Heart left ventricle (tissue), 16 donors: ENCODE results near the gene TECR. TPM values are rescaled to one million over a fixed set of nuclear protein-coding genes. Genes with fewer than 3 reads are reported as not detected.

ENCODE experiments used
- ATAC-seq, 4 donors: fragments of 200-7000 bp; cut with Tn5 transposase; one replicate each; pipeline ENCODE4 v1.9.1; 2020 to 2022; ENCODE audit warnings: moderate library complexity in 4 of 4, mild to moderate bottlenecking in 3 of 4, moderate number of reproducible peaks in 1 of 4
- DNase-seq, 5 donors: peaks; one replicate each; pipeline ENCODE4 v3.0.0-alpha.2; 2020
- H3K27ac ChIP-seq, 12 donors: fragments of 200-600 bp; sonication (generic) in 4 of 12; one replicate each; pipeline versions ENCODE4 v1.5.0 to v1.8.0; 2016 to 2022; ENCODE audit warnings: mild to moderate bottlenecking in 2 of 12
- H3K27me3 ChIP-seq, 9 donors: fragments of 200-600 bp; sonication (generic) in 2 of 9; one replicate each; pipeline versions ENCODE4 v1.5.1 to v1.8.0; 2016 to 2022; ENCODE audit warnings: mild to moderate bottlenecking in 3 of 9
- H3K36me3 ChIP-seq, 9 donors: fragments of 200-600 bp; sonication (generic) in 2 of 9; one replicate each; pipeline versions ENCODE4 v1.5.0 to v1.8.0; 2018 to 2022; ENCODE audit warnings: mild to moderate bottlenecking in 2 of 9
- H3K4me1 ChIP-seq, 12 donors: fragments of 200-600 bp; sonication (generic) in 4 of 12; one replicate each; pipeline versions ENCODE4 v1.5.0 to v1.8.0; 2016 to 2022; ENCODE audit warnings: mild to moderate bottlenecking in 3 of 12
- H3K4me3 ChIP-seq, 12 donors: fragments of 200-600 bp; sonication (generic) in 4 of 12; one replicate each; pipeline versions ENCODE4 v1.5.0 to v1.8.0; 2017 to 2022; ENCODE audit warnings: mild to moderate bottlenecking in 9 of 12, moderate library complexity in 4 of 12
- H3K9me3 ChIP-seq, 12 donors: fragments of 200-600 bp; sonication (generic) in 4 of 12; one replicate each; pipeline versions ENCODE4 v1.5.0 to v1.8.0; 2016 to 2022; ENCODE audit warnings: mild to moderate bottlenecking in 1 of 12
- CTCF ChIP-seq, 12 donors: fragments of 200-600 bp; sonication (generic) in 4 of 12; IDR thresholded peaks; one replicate each; pipeline versions ENCODE4 v1.5.0 to v1.8.0; 2018 to 2022; ENCODE audit warnings: antibody characterized with exemption in 12 of 12, mild to moderate bottlenecking in 5 of 12
- POLR2A ChIP-seq, 2 donors: fragments of 450-650 bp; IDR thresholded peaks; one replicate each; pipeline ENCODE4 v1.6.1; 2017; ENCODE audit warnings: antibody characterized with exemption in 2 of 2, mild to moderate bottlenecking in 2 of 2, moderate library complexity in 2 of 2
- WGBS, 4 donors: extraction: QIAGEN DNeasy Blood & Tissue Kit in 2 of 4; methylation state at CpG; one replicate each; pipeline versions ENCODE4 v1.1.5 to v1.1.7; 2013 to 2018; 5-methylcytosine and 5-hydroxymethylcytosine counted together
- intact Hi-C, 10 donors: fragments of 100-400 bp; cut with DNase I; formaldehyde crosslinking; loops; one replicate each; pipeline versions ENCODE4 v1.11.1 to v1.14.2; 2022
- polyA plus RNA-seq, 2 donors: library from polyadenylated mRNA; stranded (reverse); fragments of 200-250 nt; gene quantifications; one replicate each; pipeline ENCODE4 v1.2.3, GENCODE V29; 2013
- total RNA-seq, 9 donors: library from RNA; depleted of rRNA in 2 of 9; stranded (reverse); fragments of >200 nt in 2 of 9; fragmentation: NEBNext Ultra II Directional in 3 of 9; extraction: Animal tissue kit (Norgen Biotek cat#: 25700) in 3 of 9; gene quantifications; one replicate each; pipeline versions ENCODE4 v1.1.0 to v1.2.4, GENCODE V29; 2016 to 2023
- donor health status: ischemic (EF 13 %, LVEDD 7.1; RV severe dilation, severe dysfunction).
- donor health status: healthy with polysubstance abuse.
- donor health status: DM: no; HTN: yes; CAD: no.
- donor health status: DM: no; HTN: no; CAD: no.
- donor health status: ischemic (EF 25% LVEDD 6.9; RV normal size, moderate dysfunction).
- donor health status: ischemic (EF 25% LVEDD 5.7; RV mildly dilated, moderate dysfunction).
- donor health status: healthy.
- donor health status: DM: yes; HTN: yes; CAD: no.
- donor health status: ischemic (EF 35%, LVEDD 5.7; RV mildly dilated, moderate dysfunction).
- donor health status: nonischemic (EF 11% LVEDD 7.7; RV severe dilation, severe dysfunction).
- donor health status: DM: yes; HTN: yes; CAD: no.
- donor health status: PGD.
- donor health status: ischemic (EF 29% LVEDD 5.4; RV normal size, mild dysfunction).
- donor health status: nonischemic (EF 23%, LVEDD 6.1; RV moderate dilation, normal function).

TECR gene
- total and polyA plus RNA-seq, 11 donors = 48.1 to 102 (median 71.7) TPM

- Histone ChIP-seq H3K4me3 (no peak overlapping the region), H3K36me3 (peaks cover 0 to 14% (median 5%) of the 10 kb centered on the region in 9 donors), H3K27ac (no peak overlapping the region), H3K9me3 (no peaks in the 10 kb centered on the region), H3K27me3 (no peaks in the 10 kb centered on the region), H3K4me1 (peaks cover 0 to 36% (median 18%) of the 10 kb centered on the region in 12 donors)
- DNase-seq (no peak), ATAC-seq (no peak)
- TF ChIP-seq CTCF (IDR thresholded peaks at IDR 0.05) = no peak
- intact Hi-C loops = no loop called here
- WGBS, 4 donors = 71 to 81% (median 75%) methylated on average over 4 to 5 of the region's 5 CpGs
Measured at GRCh38 chr19:14544047-14544446, 14.7 kb downstream of the TECR start.

GRCh38 chr19:14544977-14545715 lies 15.8 kb downstream of the TECR start:
- no peak for TF ChIP-seq CTCF (IDR thresholded peaks at IDR 0.05)
- TF ChIP-seq POLR2A (IDR thresholded peaks at IDR 0.05) = no peak
- ATAC-seq = peak; percentile 72 to 84 (median 76)

GRCh38 chr19:14545716-14546082 lies 16.3 kb downstream of the TECR start:
- H3K36me3 ChIP-seq = peaks cover 0 to 26% (median 6%) of the 10 kb centered on the region in 9 donors
- H3K4me3 ChIP-seq = no peak overlapping the region
- H3K4me1 ChIP-seq = peaks cover 0 to 45% (median 23%) of the 10 kb centered on the region in 12 donors
- DNase-seq = no peak
- no peaks in the 10 kb centered on the region for H3K9me3 ChIP-seq
- 74 to 82% (median 78%) methylated on average over 7 to 9 of the region's 9 CpGs for WGBS, 4 donors
- peak overlapping the region in 2 of 12 donors; percentile 10 to 54 for H3K27ac ChIP-seq
- no peaks in the 10 kb centered on the region for H3K27me3 ChIP-seq
- intact Hi-C loops = no loop called here
- TF ChIP-seq CTCF (IDR thresholded peaks at IDR 0.05) = no peak
- no peak for TF ChIP-seq POLR2A (IDR thresholded peaks at IDR 0.05)
- peak in 1 of 4 donors; percentile 10 for ATAC-seq

More at GRCh38 chr19:14544977-14545715, 15.8 kb downstream of the TECR start:
- Histone ChIP-seq H3K4me1 (peaks cover 0 to 39% (median 20%) of the 10 kb centered on the region in 12 donors), H3K27ac (peak overlapping the region in 2 of 12 donors; percentile 20 to 54), H3K9me3 (no peaks in the 10 kb centered on the region), H3K36me3 (peaks cover 0 to 24% (median 6%) of the 10 kb centered on the region in 9 donors), H3K4me3 (no peak overlapping the region), H3K27me3 (no peaks in the 10 kb centered on the region)
- WGBS, 4 donors = 56 to 78% (median 67%) methylated on average over 21 of the region's 21 CpGs
- intact Hi-C loops = no loop called here
- DNase-seq = peak; percentile 56 to 86 (median 83)

- ATAC-seq = no peak
- Histone ChIP-seq H3K36me3 (peaks cover 0 to 33% (median 10%) of the 10 kb centered on the region in 9 donors), H3K9me3 (no peaks in the 10 kb centered on the region), H3K27me3 (no peaks in the 10 kb centered on the region), H3K4me1 (peaks cover 0 to 55% (median 18%) of the 10 kb centered on the region in 12 donors), H3K27ac (peak overlapping the region in 2 of 12 donors; percentile 4 to 42), H3K4me3 (no peak overlapping the region)
- 45 to 60% (median 53%) methylated on average over 9 to 15 of the region's 15 CpGs for WGBS, 4 donors
- intact Hi-C loops = no loop called here
- no peak for TF ChIP-seq CTCF (IDR thresholded peaks at IDR 0.05)
- TF ChIP-seq POLR2A (IDR thresholded peaks at IDR 0.05) = no peak
- peak in 1 of 5 donors; percentile 42 for DNase-seq
Measured at GRCh38 chr19:14550201-14550754, 20.9 kb downstream of the TECR start.
